Measurements from ENCODE around the gene KHDC1L. TPM values are rescaled to one million over a fixed set of nuclear protein-coding genes. Genes with fewer than 3 reads are reported as not detected.
"Not testable (repeated sequence)": the region's sequence is repeated elsewhere in the genome, so short reads cannot be mapped to it uniquely, and the experiment has no call there.

Gene KHDC1L
- polyA plus RNA-seq, 5 donors: 0.23 to 1.1 (median 0.55) TPM; not detected in 1

DNA sequence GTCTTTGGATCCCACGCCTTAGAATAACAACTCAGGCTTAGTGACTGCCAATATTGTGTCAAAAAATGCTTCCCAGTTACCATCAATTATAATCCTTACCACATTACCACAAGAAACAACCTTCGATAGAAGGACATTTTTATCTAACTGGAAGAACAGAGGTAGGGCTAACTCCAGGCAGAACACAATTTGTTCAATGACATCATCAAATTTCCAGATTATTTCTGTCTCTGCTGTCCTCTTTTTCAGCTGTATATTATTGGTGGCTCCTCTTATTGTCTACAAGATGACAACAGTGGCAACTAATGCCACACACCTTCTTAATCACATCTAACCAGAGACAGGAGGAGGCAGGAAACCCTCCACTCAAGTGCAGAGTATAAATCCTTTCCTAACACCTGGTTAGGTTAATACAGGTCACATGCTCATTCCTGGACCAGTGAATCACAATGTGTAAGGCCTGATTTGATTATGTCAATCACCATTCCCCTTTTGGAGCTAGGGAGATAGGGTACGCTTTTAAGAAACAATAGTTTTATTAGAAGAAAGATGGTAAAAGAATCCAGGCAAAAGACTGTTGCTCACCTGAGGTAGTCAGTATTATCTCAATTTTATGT lies 18.0 kb downstream of the KHDC1L start:
- DNase-seq: no peak

DNA sequence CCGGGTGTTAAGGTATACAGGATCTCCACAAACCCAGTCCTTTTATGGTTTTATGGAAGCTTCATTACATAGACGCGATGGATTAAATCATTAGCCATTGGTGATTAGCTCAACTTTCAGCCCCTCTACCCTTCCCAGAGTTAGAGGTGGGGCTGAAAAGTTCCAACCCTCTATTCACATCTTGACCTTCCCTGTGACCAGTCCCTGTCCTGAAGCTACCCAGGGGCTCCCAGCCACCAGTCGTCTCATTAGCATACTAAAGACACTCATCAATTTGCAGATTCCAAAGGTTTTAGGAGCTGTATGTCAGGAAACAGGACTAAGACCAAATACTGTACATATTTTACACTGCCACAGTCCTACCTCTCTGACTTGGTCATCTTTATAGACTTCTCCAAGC lies 21.0 kb downstream of the KHDC1L start:
- DNase-seq: no peak

DNA sequence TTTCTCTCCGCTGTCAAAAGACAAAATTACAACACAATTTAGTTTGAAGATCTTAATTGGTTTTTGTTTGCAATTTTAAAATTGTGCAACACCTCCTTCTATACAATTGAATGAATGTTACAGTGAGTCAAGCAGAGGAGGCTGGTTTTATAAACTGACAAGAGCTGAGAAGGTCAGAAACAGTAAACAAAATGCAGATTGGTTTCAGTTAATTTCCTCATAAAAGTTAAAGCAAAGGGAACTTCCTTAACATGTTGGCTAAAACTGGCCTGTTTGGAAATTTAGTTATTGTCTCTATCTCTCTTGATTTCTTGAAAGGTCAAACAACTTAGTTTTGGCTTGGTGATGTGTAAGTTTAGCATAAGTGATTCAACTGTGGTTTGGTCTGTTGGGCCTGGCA lies 22.2 kb downstream of the KHDC1L start:
- no peak for DNase-seq

DNA sequence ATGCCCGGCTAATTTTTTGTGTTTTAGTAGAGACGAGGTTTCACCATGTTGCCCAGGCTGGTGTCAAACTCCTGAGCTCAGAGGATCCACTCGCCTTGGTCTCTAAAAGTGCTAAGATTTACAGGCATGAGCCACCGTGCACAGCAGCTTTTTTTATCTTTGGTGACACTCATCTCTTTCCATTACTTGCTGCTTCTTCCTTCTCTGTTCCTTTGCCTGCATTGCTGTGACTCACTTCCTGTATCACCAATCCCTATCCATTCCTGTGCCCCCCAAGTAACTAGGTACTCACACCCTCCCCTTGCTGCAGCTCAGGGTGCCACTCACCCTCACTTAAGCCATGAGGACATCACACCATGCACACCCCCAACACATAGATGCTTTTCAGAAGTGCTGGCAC lies 24.6 kb downstream of the KHDC1L start:
- DNase-seq: no peak

DNA sequence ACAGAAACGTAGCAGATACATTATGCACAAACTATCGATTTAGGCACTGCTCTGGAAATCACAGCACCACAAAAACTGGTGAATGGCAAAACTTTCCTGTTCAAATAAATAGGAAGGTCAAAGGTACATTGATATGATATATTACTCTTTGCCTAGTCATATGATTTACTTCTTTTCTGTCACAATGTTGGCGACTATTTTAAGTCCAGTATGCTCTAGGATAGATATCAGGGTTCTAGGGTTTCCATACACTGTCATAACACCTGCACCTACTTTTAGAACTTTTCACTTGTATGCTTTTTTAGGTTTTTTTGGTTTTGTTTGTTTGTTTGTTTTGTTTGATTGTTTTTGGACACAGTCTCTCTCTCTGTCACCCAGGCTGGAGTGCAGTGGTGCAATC lies 25.0 kb downstream of the KHDC1L start:
- no peak for DNase-seq

DNA sequence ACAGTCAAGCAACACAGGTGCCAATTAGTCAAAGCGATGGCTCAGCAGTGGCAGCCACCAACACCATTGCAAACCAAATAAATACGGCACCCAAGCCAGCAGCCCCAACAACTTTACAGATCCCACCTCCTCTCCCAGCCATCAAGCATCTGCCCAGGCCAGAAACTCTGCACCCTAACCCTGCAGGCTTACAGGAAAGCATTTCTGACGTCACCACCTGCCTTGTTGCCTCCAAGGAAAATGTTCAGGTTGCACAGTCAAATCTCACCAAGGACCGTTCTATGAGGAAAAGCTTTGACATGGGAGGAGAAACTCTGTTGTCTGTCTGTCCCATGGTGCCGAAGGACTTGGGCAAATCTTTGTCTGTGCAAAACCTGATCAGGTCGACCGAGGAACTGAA lies 30.6 kb downstream of the KHDC1L start:
- no peak for DNase-seq

DNA sequence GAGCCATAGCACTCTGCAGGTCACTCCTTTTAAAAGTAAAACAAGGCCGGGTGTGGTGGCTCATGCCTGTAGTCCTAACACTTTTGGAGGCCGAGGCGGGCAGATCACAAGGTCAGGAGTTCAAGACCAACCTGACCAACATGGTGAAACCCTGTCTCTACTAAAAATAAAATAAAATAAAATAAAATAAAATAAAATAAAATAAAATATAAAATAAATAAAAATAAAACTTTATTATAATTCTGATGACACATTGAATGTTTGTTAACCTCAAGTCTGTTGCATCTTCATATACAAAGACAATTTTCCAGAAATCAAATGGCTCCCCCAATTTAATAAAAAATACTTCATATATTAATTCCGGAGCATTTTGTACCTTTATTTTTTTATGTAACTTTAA lies 32.0 kb downstream of the KHDC1L start:
- DNase-seq: not testable (repeated sequence)

DNA sequence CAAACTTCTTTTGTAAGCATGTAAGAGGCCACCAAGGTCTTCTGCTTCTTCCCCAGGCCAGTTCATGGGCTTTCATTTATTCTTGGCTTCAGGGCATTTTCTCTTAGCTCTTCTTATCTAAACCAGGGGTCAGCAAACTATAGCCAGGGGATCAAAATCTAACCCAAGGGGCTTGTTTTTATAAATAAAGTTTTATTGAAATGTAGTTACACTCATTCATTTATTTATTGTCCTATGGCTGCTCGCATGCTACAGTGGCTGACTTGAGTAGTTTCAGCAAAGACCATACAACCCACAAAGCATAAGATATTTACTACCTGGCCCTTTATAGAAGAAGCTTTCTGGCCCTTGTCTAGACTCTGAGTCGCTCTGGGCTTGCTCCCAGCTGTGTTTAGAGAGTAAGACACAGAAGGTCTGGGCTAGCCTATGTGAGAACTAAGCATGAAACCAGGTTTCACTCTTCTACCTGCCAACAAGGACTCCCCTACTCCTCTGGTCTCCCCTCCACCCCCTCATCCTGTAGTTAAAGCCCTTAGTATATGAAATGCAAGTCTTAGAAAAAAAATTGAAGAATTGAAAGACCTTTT lies 43.2 kb downstream of the KHDC1L start:
- no peak for DNase-seq

DNA sequence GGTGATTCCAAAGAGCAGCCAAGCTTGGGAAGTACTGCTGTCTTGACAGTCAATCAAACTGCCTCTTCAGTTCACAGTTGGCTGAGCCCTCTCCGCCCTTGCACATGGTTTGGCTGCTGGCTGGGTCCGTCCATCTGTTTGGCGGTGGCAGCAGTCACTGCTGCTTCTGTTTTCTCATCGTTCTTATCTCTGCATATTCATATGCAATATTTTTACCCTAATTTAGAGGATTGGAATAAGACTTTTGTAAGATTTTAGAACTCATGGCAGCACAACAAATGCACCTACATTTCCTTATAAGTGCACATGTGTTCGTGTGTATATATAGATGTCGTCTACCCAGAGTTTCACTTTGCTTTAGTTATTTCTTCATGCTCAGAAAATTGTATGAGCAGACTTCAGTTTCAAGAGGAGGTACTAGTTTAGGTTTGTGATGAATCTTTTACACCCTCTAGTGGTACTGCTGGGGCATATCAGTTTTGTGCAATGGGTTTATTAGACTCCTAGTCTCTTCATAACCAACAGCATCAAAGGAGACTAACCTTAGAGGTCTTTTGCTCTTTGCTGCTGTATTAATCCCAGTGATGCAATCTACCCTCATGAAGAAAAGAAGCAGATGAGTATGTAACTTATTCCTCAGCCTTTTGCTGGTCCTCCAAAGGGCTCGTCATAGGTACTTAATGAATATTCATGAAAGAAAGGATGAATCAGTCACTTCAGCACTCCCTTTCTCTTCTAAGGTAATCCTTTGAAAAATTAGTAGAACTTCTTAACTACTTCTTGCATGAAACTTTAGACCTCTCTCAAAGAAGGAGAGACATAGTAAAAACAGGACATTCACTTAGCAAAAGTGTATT lies 44.3 kb downstream of the KHDC1L start:
- peak; percentile 41 to 48 for DNase-seq

DNA sequence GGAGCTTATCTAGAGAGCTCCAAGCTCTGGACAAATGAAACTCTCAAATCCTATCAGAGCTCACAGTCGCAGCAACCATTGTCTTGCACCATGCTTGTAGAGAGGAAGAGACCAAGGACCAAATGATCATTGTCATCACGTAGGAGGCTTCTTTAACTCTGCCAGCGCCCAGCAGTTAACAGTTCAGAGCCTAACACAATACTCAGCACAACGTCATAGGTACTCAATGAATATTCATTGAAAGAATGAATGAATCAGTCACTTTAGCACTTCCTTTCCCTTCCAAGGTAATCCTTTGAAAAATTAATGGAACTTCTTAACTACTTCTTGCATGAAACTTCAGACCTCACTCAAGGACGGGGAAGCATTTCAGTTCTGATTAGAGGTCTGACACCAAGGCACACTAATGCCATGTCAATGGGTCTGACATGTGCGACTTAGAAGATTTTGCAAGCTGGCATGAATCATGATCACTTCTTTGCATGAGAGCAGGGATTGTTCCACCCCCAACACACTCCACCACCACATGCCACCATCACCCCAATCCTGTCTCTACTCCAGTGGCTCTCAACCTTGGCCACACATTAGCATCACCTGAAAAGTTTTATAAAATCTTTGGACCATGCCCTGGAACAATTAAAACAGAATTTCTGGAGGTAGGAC lies 45.1 kb downstream of the KHDC1L start:
- no peak for DNase-seq

DNA sequence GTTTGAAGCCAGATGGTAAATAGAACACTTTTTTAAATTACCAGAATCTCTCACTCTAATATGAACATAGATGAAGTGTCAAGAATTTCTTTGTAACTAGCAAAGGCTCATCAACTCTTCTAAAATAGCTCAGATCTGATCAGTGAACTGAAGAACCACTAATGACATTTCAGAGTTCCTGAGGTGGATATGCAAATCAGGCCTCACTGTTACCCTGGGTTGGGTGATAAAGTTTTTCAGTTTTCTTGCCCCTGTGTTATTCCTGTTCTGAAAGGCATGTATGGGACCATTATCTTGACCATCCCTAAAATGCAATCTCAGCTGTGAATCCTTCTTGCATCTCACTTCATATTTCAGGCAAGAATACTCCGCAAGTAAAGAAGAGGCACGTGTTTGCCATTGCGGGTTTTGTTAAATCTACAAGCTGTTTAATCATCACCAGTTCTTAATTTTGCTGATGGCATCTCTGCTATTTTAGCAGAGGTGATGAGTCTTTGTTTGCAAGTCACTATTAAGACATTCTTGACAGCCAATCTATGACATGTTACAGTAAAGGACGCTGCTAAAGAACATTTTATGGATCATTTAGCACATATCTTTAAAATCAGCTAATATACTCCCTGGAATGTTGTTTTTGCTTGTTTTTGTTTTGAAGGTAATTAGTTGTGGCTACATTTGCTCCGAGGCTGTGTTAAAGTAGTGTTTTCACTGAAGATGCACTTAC lies 47.9 kb downstream of the KHDC1L start:
- no peak for DNase-seq

DNA sequence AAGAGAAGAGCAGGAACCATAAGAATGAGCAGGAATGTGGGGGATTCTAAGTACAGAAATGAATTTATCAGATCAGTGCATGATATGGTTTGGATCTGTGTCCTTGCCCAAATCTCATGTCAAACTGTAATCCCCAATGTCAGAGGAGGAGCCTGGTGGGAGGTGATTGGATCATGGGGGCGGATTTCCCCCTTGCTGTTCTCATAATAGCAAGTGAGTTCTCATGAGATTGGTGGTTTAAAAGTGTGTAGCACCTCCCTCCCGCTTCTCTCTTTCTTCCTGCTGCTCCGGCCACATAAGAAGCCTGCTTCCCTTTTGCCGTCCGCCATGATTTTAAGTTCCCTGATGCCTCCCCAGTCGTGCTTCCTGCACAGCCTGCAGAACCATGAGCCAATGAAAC lies 49.2 kb downstream of the KHDC1L start:
- DNase-seq: no peak

DNA sequence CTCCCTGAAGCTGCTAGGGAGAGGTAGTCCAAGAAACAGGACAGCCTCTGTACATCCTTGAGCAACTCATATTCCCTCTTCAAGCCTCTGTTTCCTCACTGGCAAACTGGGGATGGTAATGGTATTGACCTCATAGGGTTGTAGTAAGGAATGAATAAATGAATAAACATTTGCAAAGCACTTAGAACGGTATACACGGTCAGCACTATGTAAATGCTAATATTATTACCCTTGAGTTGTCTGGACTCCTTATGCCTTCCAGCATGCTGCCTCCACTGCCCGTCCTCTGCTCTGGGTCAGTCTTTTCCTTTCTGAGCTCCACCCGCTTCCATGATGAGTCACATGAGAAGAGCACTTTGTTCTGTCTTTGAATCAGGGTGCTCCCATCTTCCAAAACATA lies 50.6 kb downstream of the KHDC1L start:
- DNase-seq: no peak

Other genes starting within 250 kb of the KHDC1L start
- 10 to 100 TPM; 10.2 to 12.9 (median 10.8) TPM for gene KHDC1, start 37.7 kb upstream of the KHDC1L start, polyA plus RNA-seq (ENCODE audit: insufficient read depth in 1 of 5, insufficient read length in 5 of 5, low replicate concordance in 1 of 5)
- gene DPPA5, start 128.8 kb upstream of the KHDC1L start, polyA plus RNA-seq (ENCODE audit: insufficient read depth in 1 of 5, insufficient read length in 5 of 5, low replicate concordance in 1 of 5): not detected
- gene KHDC3L, start 137.2 kb upstream of the KHDC1L start, polyA plus RNA-seq (ENCODE audit: insufficient read depth in 1 of 5, insufficient read length in 5 of 5, low replicate concordance in 1 of 5): under 1 TPM in 1 of 5 donors, not detected in 4; 0.14 TPM
- under 1 TPM in 3 of 5 donors, not detected in 2; 0.26 to 0.66 (median 0.37) TPM for gene OOEP, start 144.4 kb upstream of the KHDC1L start, polyA plus RNA-seq (ENCODE audit: insufficient read depth in 1 of 5, insufficient read length in 5 of 5, low replicate concordance in 1 of 5)
- gene DDX43, start 169.3 kb upstream of the KHDC1L start, polyA plus RNA-seq (ENCODE audit: insufficient read depth in 1 of 5, insufficient read length in 5 of 5, low replicate concordance in 1 of 5): 1 to 10 TPM in 2 of 5 donors, under 1 TPM in 3; 0.26 to 1.8 (median 1.00) TPM
- gene CGAS, start 226.8 kb upstream of the KHDC1L start, polyA plus RNA-seq (ENCODE audit: insufficient read depth in 1 of 5, insufficient read length in 5 of 5, low replicate concordance in 1 of 5): 1 to 10 TPM; 5.4 to 7.8 (median 7.4) TPM
- gene MTO1, start 236.2 kb upstream of the KHDC1L start, polyA plus RNA-seq (ENCODE audit: insufficient read depth in 1 of 5, insufficient read length in 5 of 5, low replicate concordance in 1 of 5): 10 to 100 TPM; 26.2 to 37.7 (median 30.8) TPM